ENCODE measurements around the gene ETNK1. TPM values are rescaled to one million over a fixed set of nuclear protein-coding genes. Genes with fewer than 3 reads are reported as not detected.

The ETNK1 gene
- total RNA-seq, 2 experiments from 2014 or later: 24.3 to 26.4 TPM

- no peaks in the 10 kb centered on the region for H3K9me3 Mint-ChIP-seq
- no peak overlapping the region for H3K4me3 Mint-ChIP-seq
- no peaks in the 10 kb centered on the region for H3K4me1 ChIP-seq (ENCODE audit: insufficient read depth, low read length)
- no peaks in the 10 kb centered on the region for H3K27me3 ChIP-seq (ENCODE audit: control insufficient read depth in 1 of 2, insufficient read depth in 2 of 2, low read length in 2 of 2)
- ChIA-PET CTCF (no interaction called here), POLR2A (no interaction called here)
- no peaks in the 10 kb centered on the region for H3K27me3 Mint-ChIP-seq
- peaks cover 57% of the 10 kb centered on the region for H3K36me3 Mint-ChIP-seq (ENCODE audit: low read depth)
- DNase-seq: no peak
- H3K4me3 ChIP-seq (ENCODE audit: low read length): no peak overlapping the region
- no peaks in the 10 kb centered on the region for H3K9me3 ChIP-seq (ENCODE audit: control insufficient read depth in 1 of 2, insufficient read depth in 1 of 2, low read length in 2 of 2)
- peaks cover 60% of the 10 kb centered on the region for H3K4me1 Mint-ChIP-seq (ENCODE audit: low read depth)
- H3K27ac Mint-ChIP-seq: no peak overlapping the region
- H3K36me3 ChIP-seq (ENCODE audit: insufficient read depth, low read length): peaks cover 14% of the 10 kb centered on the region
- ATAC-seq (ENCODE audit: poor library complexity): no peak
- H3K27ac ChIP-seq (ENCODE audit: low read depth in 1 of 2, low read length in 2 of 2): no peak overlapping the region
- intact Hi-C loops (cut with DNase I, micrococcal nuclease): no loop called here
- TF ChIP-seq CTCF (IDR thresholded peaks at IDR 0.05): no peak
Observed at GRCh38 chr12:22648668-22649067, 23.7 kb downstream of the ETNK1 start.

GRCh38 chr12:22653075-22653474 is 28.1 kb downstream of the ETNK1 start:
- H3K36me3 ChIP-seq (ENCODE audit: insufficient read depth, low read length): peaks cover 8% of the 10 kb centered on the region
- ChIA-PET POLR2A (no interaction called here), CTCF (no interaction called here)
- no peaks in the 10 kb centered on the region for H3K27me3 Mint-ChIP-seq
- no peaks in the 10 kb centered on the region for H3K4me1 ChIP-seq (ENCODE audit: insufficient read depth, low read length)
- H3K9me3 Mint-ChIP-seq: no peaks in the 10 kb centered on the region
- DNase-seq (no peak), ATAC-seq (ENCODE audit: poor library complexity) (no peak)
- intact Hi-C loops (cut with DNase I, micrococcal nuclease): no loop called here
- no peaks in the 10 kb centered on the region for H3K27me3 ChIP-seq (ENCODE audit: control insufficient read depth in 1 of 2, insufficient read depth in 2 of 2, low read length in 2 of 2)
- no peak overlapping the region for H3K27ac Mint-ChIP-seq
- no peaks in the 10 kb centered on the region for H3K9me3 ChIP-seq (ENCODE audit: control insufficient read depth in 1 of 2, insufficient read depth in 1 of 2, low read length in 2 of 2)
- H3K27ac ChIP-seq (ENCODE audit: low read depth in 1 of 2, low read length in 2 of 2): no peak overlapping the region
- no peak overlapping the region for H3K4me3 ChIP-seq (ENCODE audit: low read length)
- H3K36me3 Mint-ChIP-seq (ENCODE audit: low read depth): peaks cover 46% of the 10 kb centered on the region
- H3K4me3 Mint-ChIP-seq: no peak overlapping the region
- H3K4me1 Mint-ChIP-seq (ENCODE audit: low read depth): peaks cover 49% of the 10 kb centered on the region
- TF ChIP-seq CTCF (IDR thresholded peaks at IDR 0.05): no peak

GRCh38 chr12:22653791-22654190 is 28.8 kb downstream of the ETNK1 start:
- H3K27ac Mint-ChIP-seq: no peak overlapping the region

More at GRCh38 chr12:22653791-22654190, 28.8 kb downstream of the ETNK1 start:
- Histone ChIP-seq H3K27me3 (ENCODE audit: control insufficient read depth in 1 of 2, insufficient read depth in 2 of 2, low read length in 2 of 2) (no peaks in the 10 kb centered on the region), H3K9me3 (ENCODE audit: control insufficient read depth in 1 of 2, insufficient read depth in 1 of 2, low read length in 2 of 2) (no peaks in the 10 kb centered on the region), H3K27ac (ENCODE audit: low read depth in 1 of 2, low read length in 2 of 2) (no peak overlapping the region), H3K36me3 (ENCODE audit: insufficient read depth, low read length) (peaks cover 13% of the 10 kb centered on the region), H3K4me3 (ENCODE audit: low read length) (no peak overlapping the region), H3K4me1 (ENCODE audit: insufficient read depth, low read length) (no peaks in the 10 kb centered on the region)
- POLR2A ChIA-PET: no interaction called here
- TF ChIP-seq CTCF (IDR thresholded peaks at IDR 0.05): no peak
- no peak overlapping the region for H3K4me3 Mint-ChIP-seq
- H3K4me1 Mint-ChIP-seq (ENCODE audit: low read depth): peaks cover 42% of the 10 kb centered on the region
- DNase-seq (no peak), ATAC-seq (ENCODE audit: poor library complexity) (no peak)
- H3K27me3 Mint-ChIP-seq: no peaks in the 10 kb centered on the region
- peaks cover 39% of the 10 kb centered on the region for H3K36me3 Mint-ChIP-seq (ENCODE audit: low read depth)
- H3K9me3 Mint-ChIP-seq: no peaks in the 10 kb centered on the region
- CTCF ChIA-PET: no interaction called here
- intact Hi-C loops (cut with DNase I, micrococcal nuclease): no loop called here

Measured in CD4-positive, alpha-beta T cell (primary cell).